SK-N-SH (cell line): ENCODE measurements around the gene C1QL4. TPM values are rescaled to one million over a fixed set of nuclear protein-coding genes. Genes with fewer than 3 reads are reported as not detected.
A peak's percentile ranks its signal among the peaks of the same experiment; 100 is the strongest.

Source experiments
- CTCF ChIA-PET: fragments of 300-600, 350-600 bp; formaldehyde crosslinking; extraction: SDS; loops from one replicate; lab custom pipeline; 2021; lab: Yijun Ruan, JAX
- POLR2A ChIA-PET: fragments of 350-600 bp; sonication (Branson Sonifier 250); formaldehyde crosslinking; extraction: SDS; loops from one replicate; lab custom pipeline; 2020; ENCODE audit warnings: antibody characterized with exemption, inconsistent platforms; lab: Yijun Ruan, JAX
- DNase-seq: peaks from one replicate; pipeline ENCODE4 v3.0.0; 2012
- H2AFZ ChIP-seq: fragments of 200-600 bp; sonication (generic); 2 replicates; pipeline ENCODE4 v1.8.1; 2016; ENCODE audit warnings: antibody characterized with exemption, mild to moderate bottlenecking, low read depth
- H3F3A ChIP-seq: fragments of 200-600 bp; sonication (generic); replicated peaks from 2 replicates; pipeline ENCODE3; 2016; ENCODE audit warnings: antibody characterized with exemption, mild to moderate bottlenecking; ENCODE audit not compliant: insufficient read depth
- H3K27ac ChIP-seq, 2 experiments: fragments of 200-500 bp in 1 of 2; fragments of 200-600 bp in 1 of 2; sonication (Bioruptor generic) in 1 of 2; sonication (generic), shearing (Covaris generic) in 1 of 2; 2 replicates each; pipeline versions ENCODE4 v1.5.1 to v1.6.1; 2014 to 2016; ENCODE audit warnings: low read depth in 2 of 2, inconsistent platforms in 1 of 2, low read length in 1 of 2, mild to moderate bottlenecking in 1 of 2, mixed read lengths in 1 of 2
- H3K27me3 ChIP-seq: fragments of 200-600 bp; sonication (generic), shearing (Covaris generic); 2 replicates; pipeline ENCODE4 v1.6.1; 2016; ENCODE audit warnings: mixed run types; ENCODE audit not compliant: insufficient read depth
- H3K36me3 ChIP-seq, 2 experiments: fragments of 200-500 bp in 1 of 2; fragments of 200-600 bp in 1 of 2; sonication (Bioruptor generic) in 1 of 2; sonication (generic) in 1 of 2; replicated peaks in 1 of 2; 2 replicates each; pipeline versions ENCODE3 to v1.5.1; 2014 to 2016; ENCODE audit warnings: low read length in 1 of 2, mild to moderate bottlenecking in 1 of 2; ENCODE audit not compliant: insufficient read depth in 2 of 2, control insufficient read depth in 1 of 2
- H3K4me1 ChIP-seq, 2 experiments: fragments of 200-500 bp in 1 of 2; fragments of 200-600 bp in 1 of 2; sonication (Bioruptor generic) in 1 of 2; sonication (generic), shearing (Covaris generic) in 1 of 2; 2 replicates each; pipeline versions ENCODE4 v1.5.1 to v1.6.1; 2014 to 2016; ENCODE audit warnings: low read depth in 1 of 2, low read length in 1 of 2, mixed run types in 1 of 2; ENCODE audit not compliant: insufficient read depth in 2 of 2, control insufficient read depth in 1 of 2
- H3K4me2 ChIP-seq: fragments of 200-600 bp; sonication (generic), shearing (Covaris generic); 2 replicates; pipeline ENCODE4 v1.6.1; 2017; ENCODE audit warnings: mixed run types
- H3K4me3 ChIP-seq, 2 experiments: fragments of 200-500 bp in 1 of 2; fragments of 200-600 bp in 1 of 2; sonication (Bioruptor generic) in 1 of 2; sonication (generic), shearing (Covaris generic) in 1 of 2; 2 replicates each; pipeline versions ENCODE4 v1.5.1 to v1.8.1; 2014 to 2016; ENCODE audit warnings: low read depth in 2 of 2, inconsistent platforms in 1 of 2, low read length in 1 of 2, mild to moderate bottlenecking in 1 of 2, mixed read lengths in 1 of 2, moderate library complexity in 1 of 2
- H3K79me2 ChIP-seq: fragments of 200-600 bp; sonication (generic); 2 replicates; pipeline ENCODE4 v1.8.1; 2017; ENCODE audit warnings: mild to moderate bottlenecking; ENCODE audit not compliant: insufficient read depth
- H3K9ac ChIP-seq: fragments of 200-600 bp; sonication (generic); 2 replicates; pipeline ENCODE4 v1.6.1; 2017; ENCODE audit warnings: mixed run types
- H3K9me2 ChIP-seq: fragments of 200-600 bp; sonication (generic); 2 replicates; pipeline ENCODE4 v1.6.1; 2017; ENCODE audit warnings: mixed run types
- H3K9me3 ChIP-seq: fragments of 200-600 bp; sonication (generic); 2 replicates; pipeline ENCODE4 v1.6.1; 2017; ENCODE audit warnings: mixed run types, mild to moderate bottlenecking, moderate library complexity
- H4K20me1 ChIP-seq: fragments of 200-600 bp; sonication (generic); 2 replicates; pipeline ENCODE4 v1.6.1; 2017; ENCODE audit warnings: mild to moderate bottlenecking, mixed run types; ENCODE audit not compliant: insufficient read depth
- CTCF ChIP-seq: fragments of 200-600 bp; sonication (generic); IDR thresholded peaks from 2 replicates; pipeline ENCODE4 v1.6.1; 2017; ENCODE audit warnings: antibody characterized with exemption, mild to moderate bottlenecking, moderate library complexity
- ELF1 ChIP-seq: IDR thresholded peaks from 2 replicates; pipeline ENCODE4 v1.4.0; 2012
- EZH2phosphoT487 ChIP-seq: fragments of 200-600 bp; sonication (generic); IDR thresholded peaks from 2 replicates; pipeline ENCODE4 v1.6.1; 2017; ENCODE audit warnings: low read depth, mixed run types, mild to moderate bottlenecking, antibody characterized with exemption, moderate library complexity, borderline replicate concordance
- FOSL2 ChIP-seq: IDR thresholded peaks from 2 replicates; pipeline ENCODE4 v1.4.0; 2012; ENCODE audit warnings: low read depth, mild to moderate bottlenecking, moderate library complexity, borderline replicate concordance
- FOXM1 ChIP-seq: IDR thresholded peaks from 2 replicates; pipeline ENCODE4 v1.4.0; 2012; ENCODE audit warnings: low read depth, mild to moderate bottlenecking
- GATA2 ChIP-seq: sonication (generic); formaldehyde crosslinking; IDR thresholded peaks from 2 replicates; pipeline ENCODE4 v1.5.0; 2020; ENCODE audit warnings: mild to moderate bottlenecking, missing genetic modification reagents
- IRF3 ChIP-seq: fragments of 150-350 bp; IDR thresholded peaks from 2 replicates; pipeline ENCODE4 v1.6.1; 2016; ENCODE audit warnings: mild to moderate bottlenecking, low read depth, low read length
- MAX ChIP-seq: IDR thresholded peaks from 2 replicates; pipeline ENCODE4 v1.4.0; 2012; ENCODE audit warnings: low read depth
- PBX3 ChIP-seq: IDR thresholded peaks from 2 replicates; pipeline ENCODE4; 2012
- POLR2AphosphoS5 ChIP-seq: IDR thresholded peaks from 2 replicates; pipeline ENCODE4 v1.6.1; 2012; ENCODE audit warnings: low read depth, low read length
- RFX5 ChIP-seq: IDR thresholded peaks from 2 replicates; pipeline ENCODE4 v1.6.1; 2012; ENCODE audit warnings: mild to moderate bottlenecking, improper control_type of control experiment, low read length
- RXRA ChIP-seq: IDR thresholded peaks from 2 replicates; pipeline ENCODE4 v1.4.0; 2012; ENCODE audit warnings: low read depth, mild to moderate bottlenecking, borderline replicate concordance
- SIN3A ChIP-seq: IDR thresholded peaks from 2 replicates; pipeline ENCODE4 v1.6.1; 2012; ENCODE audit warnings: low read depth, mild to moderate bottlenecking, low read length, moderate library complexity, borderline replicate concordance
- TCF12 ChIP-seq: IDR thresholded peaks from 2 replicates; pipeline ENCODE4 v1.4.0; 2012
- USF1 ChIP-seq: IDR thresholded peaks from 2 replicates; pipeline ENCODE4 v1.4.0; 2012; ENCODE audit warnings: low read depth, borderline replicate concordance
- USF2 ChIP-seq: fragments of 150-350 bp; IDR thresholded peaks from 2 replicates; pipeline ENCODE4 v1.6.1; 2017; ENCODE audit warnings: antibody characterized with exemption, low read length, low read depth, borderline replicate concordance
- YY1 ChIP-seq: IDR thresholded peaks from 2 replicates; pipeline ENCODE4 v1.4.0; 2012; ENCODE audit warnings: low read depth, mild to moderate bottlenecking
- ZBTB33 ChIP-seq: IDR thresholded peaks from 2 replicates; pipeline ENCODE4 v1.4.0; 2012; ENCODE audit warnings: low read depth, borderline replicate concordance
- WGBS: methylation state at CpG from one replicate; pipeline ENCODE4 v1.1.6; 2017; ENCODE audit warnings: low lambda C conversion rate; 5-methylcytosine and 5-hydroxymethylcytosine counted together
- polyA plus RNA-seq, 3 experiments: library from polyadenylated mRNA; depleted of rRNA; stranded (reverse); fragments of >200 nt; gene quantifications; 2 replicates each; pipeline ENCODE4 v1.2.3, GENCODE V29; 2012

C1QL4 gene
- polyA plus RNA-seq, 1 of the 3 experiments (the other 2 are of a cell fraction), result 14.6 TPM

GRCh38 chr12:49377386-49377785 lies 40.4 kb upstream of the C1QL4 start (continued):
- no peak for TF ChIP-seq USF1
- no peak for TF ChIP-seq RXRA
- no peak for TF ChIP-seq YY1
- no peak for TF ChIP-seq PBX3

GRCh38 chr12:49375406-49375805 lies 38.4 kb upstream of the C1QL4 start:
- Histone ChIP-seq H3K27me3 (no peaks in the 10 kb centered on the region), H3K9me3 (no peaks in the 10 kb centered on the region), H3F3A (no peaks in the 10 kb centered on the region), H3K36me3 (peaks cover 0 to 34% of the 10 kb centered on the region in 2 experiments), H3K79me2 (peaks cover 100% of the 10 kb centered on the region), H3K27ac (no peak overlapping the region), H4K20me1 (peaks cover 93% of the 10 kb centered on the region), H3K4me2 (no peak overlapping the region), H3K9me2 (no peaks in the 10 kb centered on the region), H3K9ac (no peak overlapping the region), H2AFZ (no peak overlapping the region), H3K4me1 (no peaks in the 10 kb centered on the region), H3K4me3 (no peak overlapping the region; a peak in 1 of 4 replicates)
- ChIA-PET POLR2A (interaction anchor here (1.2 kb wide), 1 partner anchor 8 kb away, joined by 3 read pairs; the partner anchor contains the start of gene SPATS2), CTCF (interaction anchor here (0.7 to 3.7 kb wide), 3 partner anchors 17 to 137 kb away, joined by 3 to 12 read pairs (median 4); no protein-coding TSS in a partner anchor)
- DNase-seq, result no peak
- WGBS, result 90% methylated on average over 1 of the region's 1 CpG
- TF ChIP-seq EZH2phosphoT487, result no peak
- no peak for TF ChIP-seq SIN3A
- TF ChIP-seq POLR2AphosphoS5, result no peak

GRCh38 chr12:49370539-49370938 lies 33.6 kb upstream of the C1QL4 start:
- no peak overlapping the region for H3K4me3 ChIP-seq
- ChIA-PET CTCF (interaction anchor here (1.4 to 16.8 kb wide), 6 partner anchors 10 to 146 kb away, joined by 3 to 617 read pairs (median 6); no protein-coding TSS in a partner anchor), POLR2A (no interaction called here)
- peaks cover 0 to 36% of the 10 kb centered on the region in 2 experiments for H3K36me3 ChIP-seq
- H3K79me2 ChIP-seq, result peaks cover 87% of the 10 kb centered on the region
- peak overlapping the region; percentile 82 for H3K4me2 ChIP-seq
- WGBS, result 91% methylated on average over 6 of the region's 6 CpGs
- no peaks in the 10 kb centered on the region for H3K9me2 ChIP-seq
- H3K27ac ChIP-seq, result no peak overlapping the region; a peak in 1 of 4 replicates
- TF ChIP-seq ELF1 (no peak), TCF12 (no peak), RFX5 (no peak), IRF3 (no peak), USF2 (no peak), GATA2 (CRISPR knock-in tag) (no peak), ZBTB33 (no peak), FOSL2 (no peak), RXRA (no peak), FOXM1 (no peak), MAX (no peak), CTCF (no peak)
- no peak for DNase-seq
- peaks cover 65% of the 10 kb centered on the region for H4K20me1 ChIP-seq
- no peak overlapping the region for H3K9ac ChIP-seq
- H3F3A ChIP-seq, result peaks cover 10% of the 10 kb centered on the region
- no peaks in the 10 kb centered on the region for H3K9me3 ChIP-seq
- H3K27me3 ChIP-seq, result no peaks in the 10 kb centered on the region
- H3K4me1 ChIP-seq, result peaks cover 0 to 6% of the 10 kb centered on the region in 2 experiments; a peak in 2 of 4 replicates
- H2AFZ ChIP-seq, result no peak overlapping the region
